SK-N-DZ (cell line): ENCODE measurements around the gene CDK2.
A peak's percentile ranks its signal among the peaks of the same experiment; 100 is the strongest.

Experiments
- DNase-seq: peaks from one replicate; pipeline ENCODE4 v3.0.0-alpha.2; 2015; ENCODE audit warnings: low spot score

The CDK2 gene

DNA sequence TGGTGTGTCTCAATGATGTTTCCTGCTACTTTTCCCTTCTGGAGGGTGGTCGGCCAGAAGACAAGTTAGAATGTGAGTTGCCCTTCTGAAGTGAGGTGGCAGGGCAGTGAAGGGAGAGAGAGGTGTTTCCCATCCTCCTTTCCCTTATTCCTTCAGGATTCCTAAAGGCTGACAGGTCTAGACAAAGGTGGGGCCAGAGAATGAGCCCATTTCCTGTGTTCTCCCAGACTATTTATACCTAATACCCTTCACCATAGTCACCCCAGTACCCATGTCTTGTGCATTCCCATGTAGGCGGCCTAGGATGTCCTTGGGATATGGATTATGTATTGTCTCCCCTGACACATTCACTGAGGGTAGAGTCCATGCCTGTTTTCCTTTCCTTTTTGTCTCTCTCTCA, 28.6 kb upstream of the CDK2 start:
- no peak for DNase-seq

DNA sequence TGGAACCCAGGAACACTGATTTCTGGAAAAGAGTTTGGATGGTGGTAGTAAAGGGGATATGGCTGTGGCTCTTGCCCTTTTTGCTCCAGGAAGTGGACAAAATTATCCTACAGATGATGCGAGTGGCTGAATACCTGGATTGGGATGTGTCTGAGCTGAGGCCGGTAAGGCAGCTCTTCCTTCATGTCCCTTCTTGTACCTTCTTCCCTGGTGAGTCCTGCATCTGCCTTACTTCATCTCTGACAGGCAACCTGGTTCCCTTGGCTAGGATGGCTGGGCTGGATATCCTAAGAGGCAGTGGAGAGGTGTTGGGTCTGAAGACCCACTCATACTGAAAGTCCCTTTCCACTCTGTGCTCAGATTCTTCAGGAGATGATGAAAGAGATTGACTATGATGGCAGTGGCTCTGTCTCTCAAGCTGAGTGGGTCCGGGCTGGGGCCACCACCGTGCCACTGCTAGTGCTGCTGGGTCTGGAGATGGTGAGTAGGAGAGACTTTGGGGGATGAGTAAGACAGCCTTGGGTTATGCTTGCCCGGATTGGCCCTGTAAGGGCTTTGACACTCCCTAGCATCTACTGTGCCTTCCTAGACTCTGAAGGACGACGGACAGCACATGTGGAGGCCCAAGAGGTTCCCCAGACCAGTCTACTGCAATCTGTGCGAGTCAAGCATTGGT, 27.7 kb upstream of the CDK2 start:
- no peak for DNase-seq

DNA sequence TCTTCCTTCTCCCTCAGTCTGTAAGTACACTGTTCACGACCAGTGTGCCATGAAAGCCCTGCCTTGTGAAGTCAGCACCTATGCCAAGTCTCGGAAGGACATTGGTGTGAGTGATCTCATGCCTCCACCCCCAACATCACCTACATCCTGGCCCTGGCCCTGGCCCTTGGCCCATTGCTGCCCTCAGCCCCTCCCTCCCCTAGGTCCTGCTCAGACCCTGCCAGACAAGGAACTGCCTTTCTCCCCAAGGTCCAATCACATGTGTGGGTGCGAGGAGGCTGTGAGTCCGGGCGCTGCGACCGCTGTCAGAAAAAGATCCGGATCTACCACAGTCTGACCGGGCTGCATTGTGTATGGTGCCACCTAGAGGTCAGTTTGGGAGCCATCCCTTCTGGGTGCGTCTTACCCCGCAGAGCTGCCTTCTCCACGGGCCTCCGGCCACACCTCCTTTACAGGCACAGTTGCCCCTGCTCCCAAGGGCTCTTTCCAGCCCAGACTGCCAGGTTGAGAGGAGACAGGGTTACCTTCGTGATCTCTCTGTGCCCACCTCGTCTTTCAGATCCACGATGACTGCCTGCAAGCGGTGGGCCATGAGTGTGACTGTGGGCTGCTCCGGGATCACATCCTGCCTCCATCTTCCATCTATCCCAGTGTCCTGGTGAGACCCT, 26.4 kb upstream of the CDK2 start:
- peak; percentile 87 for DNase-seq

DNA sequence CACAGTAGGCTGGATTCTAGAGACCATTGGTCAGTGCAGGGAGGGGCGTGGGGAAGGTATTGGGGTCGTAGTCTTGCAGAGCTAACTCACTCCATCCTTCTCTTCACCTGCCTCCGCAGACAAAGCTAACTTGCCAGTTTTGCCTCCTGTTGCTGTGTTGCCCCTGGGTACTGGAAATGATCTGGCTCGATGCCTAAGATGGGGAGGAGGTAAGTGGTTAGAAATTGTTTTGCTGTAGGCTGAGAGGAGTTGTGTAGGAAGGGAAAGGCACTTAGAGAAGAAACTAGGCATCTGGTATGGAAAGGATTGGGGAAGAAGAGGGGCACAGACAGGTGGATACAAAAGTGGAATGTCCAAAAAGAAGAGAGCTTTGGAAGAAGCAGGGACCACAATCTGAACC, 24.6 kb upstream of the CDK2 start:
- no peak for DNase-seq

DNA sequence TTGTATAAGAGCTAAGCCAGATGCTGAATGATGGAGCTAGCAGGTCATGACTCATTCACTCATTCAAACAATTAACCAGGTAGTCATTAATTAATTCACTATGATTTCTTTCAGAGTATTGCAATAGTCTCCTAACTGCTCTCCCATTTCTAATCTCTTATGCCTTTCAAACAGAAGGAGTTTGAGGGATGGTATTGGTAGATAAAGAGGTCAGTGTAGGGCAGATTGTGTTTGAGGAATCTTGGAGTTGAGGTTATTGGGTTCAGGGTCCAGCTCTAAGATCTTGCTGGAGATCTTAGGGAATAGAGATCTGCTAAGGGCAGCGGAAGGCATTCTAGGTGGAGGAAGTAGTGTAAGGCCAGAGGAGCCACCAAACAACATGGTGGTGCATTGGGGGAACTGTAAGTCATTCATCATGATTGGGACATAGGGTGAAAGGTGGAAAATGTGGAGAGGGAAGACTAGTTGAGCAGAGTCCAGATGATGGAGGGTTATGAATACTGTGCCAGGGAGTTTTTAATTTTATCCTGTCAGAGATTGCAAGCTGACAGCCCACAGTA, 24.0 kb upstream of the CDK2 start:
- no peak for DNase-seq

DNA sequence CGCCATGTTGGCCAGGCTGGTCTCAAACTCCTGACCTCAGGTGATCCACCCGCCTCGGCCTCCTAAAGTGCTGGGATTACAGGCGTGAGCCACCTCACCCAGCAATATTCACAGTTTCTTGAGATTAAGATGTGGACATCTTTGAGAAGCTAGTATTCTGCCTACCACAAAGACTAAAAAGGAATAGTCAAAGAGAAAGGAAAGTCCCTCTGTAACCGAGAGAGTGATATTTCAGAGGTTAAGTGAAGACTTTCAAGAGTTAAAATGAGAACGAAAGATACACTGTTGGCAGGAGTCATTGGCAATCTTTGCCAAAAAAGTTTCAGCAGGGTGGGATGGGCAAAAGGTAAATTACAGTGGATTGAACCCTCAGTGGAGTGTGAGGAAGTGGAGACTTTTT, 20.1 kb upstream of the CDK2 start:
- no peak for DNase-seq

DNA sequence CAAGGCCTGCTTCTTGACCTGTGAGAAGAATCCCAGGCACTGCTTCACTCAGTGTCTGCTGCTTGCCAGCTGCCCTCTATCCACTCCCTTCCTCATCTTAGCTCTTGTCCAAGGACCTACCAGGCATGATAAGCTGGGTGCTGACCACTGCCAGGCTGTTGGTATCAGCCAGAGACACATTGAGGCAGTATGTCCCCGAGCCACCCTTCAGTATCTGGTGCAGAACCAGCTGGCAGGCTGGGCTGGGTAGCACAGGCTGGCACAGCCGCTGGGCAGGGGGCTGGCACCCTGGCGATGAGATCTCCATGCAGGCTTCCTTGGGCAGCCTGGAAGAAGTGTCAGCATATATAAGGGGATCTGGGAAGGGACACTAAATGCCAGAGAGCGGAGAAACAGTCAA, 11.3 kb upstream of the CDK2 start:
- no peak for DNase-seq

DNA sequence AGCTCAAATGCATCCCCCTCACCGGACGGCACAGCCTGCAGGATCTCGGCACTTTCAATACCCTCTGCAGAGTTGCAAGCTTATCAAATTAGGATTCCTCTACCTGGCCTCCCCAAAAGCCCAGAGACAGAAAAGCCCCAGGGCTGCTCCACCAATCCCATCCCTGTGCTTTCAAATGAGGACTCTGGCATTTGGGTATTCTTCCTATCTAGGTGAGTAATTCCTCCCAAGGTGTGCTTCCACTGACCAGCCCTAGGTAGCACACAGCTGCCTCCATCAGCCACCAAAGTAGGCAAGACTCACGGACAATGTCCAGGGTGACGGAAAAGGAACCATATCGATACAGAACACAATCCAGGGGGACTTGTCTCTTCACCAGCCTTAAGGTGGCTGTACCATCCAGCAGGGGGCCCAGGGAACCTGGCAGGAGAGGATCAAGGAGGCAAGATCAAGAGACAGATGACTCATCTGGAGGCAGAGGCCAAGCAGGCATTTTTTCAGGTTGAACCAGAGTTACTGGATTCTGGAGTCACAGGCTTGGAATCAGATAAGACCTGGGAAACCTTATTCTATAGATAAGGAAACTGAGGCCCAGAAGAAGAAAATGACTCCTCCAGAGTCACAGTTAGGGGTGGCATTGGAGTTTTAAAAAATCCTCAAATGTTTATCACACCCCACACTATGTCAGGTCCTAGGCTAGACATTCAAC, 10.7 kb upstream of the CDK2 start:
- no peak for DNase-seq

DNA sequence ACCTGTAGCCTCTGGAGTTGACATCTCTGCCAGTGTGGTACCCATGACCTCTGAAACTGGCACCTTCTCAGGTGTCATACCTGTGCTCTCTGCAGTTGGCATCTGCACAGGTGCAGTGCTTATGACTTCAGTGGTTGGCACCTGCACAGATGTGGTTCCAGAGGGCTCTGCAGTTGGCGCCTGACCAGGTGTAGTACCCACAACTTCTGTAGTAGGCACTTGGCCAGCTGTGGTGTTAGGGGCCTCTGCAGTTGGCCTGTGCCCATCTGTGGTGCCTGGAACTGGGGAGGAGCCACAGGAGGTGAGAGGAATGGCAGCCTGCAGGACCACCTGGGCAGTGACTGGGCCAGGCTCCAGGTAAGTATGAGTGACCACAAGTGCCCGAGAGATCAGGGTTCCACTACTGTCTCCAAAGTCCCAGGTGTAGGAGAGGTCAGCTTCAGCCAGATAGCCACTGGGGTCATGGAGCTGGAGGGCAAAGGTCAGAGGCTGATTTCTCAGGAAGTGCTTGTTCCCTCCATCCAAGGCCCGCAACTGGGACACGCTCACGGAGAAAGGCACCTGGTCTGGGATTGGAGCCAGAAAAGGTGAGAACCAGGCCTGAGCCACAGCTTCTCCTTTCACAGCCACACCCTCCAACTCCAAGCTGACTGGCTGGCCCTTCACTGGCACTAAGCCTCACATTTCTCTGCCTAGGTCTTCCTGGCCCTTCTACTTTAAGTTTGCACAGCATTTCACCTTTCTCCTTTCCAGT, 9.3 kb upstream of the CDK2 start:
- DNase-seq = no peak

DNA sequence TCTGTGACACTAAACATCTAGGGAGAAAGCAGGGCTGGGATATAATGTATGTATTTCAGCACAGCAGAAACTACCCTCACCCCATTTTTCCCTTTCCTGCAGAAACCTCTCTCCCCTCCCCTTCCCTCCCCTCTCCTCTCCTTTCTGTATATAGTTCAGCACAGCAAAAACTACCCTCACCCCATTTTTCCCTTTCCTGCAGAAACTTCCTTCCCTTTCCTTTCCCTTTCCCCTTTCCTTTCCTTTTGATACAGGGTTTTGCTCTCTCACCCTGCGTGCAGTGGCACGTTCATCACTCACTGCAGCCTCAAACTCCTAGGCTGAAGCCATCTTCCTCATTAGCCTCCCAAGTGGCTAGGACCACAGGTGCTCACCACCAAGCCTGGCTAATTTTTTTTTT, 2.9 kb upstream of the CDK2 start:
- no peak for DNase-seq

DNA sequence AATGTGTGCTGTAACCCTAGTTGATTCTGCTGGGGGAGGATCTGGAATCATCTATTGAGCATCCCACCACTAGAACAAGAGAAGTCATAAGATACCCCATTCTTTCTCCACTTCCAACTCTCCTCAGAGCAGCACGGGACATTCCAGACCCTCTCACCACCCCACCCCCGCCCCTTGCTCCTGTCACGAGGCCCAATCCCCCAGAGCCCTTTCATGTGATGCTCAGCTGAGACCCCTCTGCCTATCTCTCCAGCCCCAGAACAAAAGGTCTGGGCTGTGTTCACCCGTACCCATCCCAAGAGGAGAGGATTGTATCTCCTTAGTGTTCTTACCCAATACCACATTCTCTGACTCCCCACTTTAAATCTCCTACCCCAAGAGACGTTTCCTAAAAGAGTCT, 1.4 kb upstream of the CDK2 start:
- DNase-seq = peak; percentile 31

DNA sequence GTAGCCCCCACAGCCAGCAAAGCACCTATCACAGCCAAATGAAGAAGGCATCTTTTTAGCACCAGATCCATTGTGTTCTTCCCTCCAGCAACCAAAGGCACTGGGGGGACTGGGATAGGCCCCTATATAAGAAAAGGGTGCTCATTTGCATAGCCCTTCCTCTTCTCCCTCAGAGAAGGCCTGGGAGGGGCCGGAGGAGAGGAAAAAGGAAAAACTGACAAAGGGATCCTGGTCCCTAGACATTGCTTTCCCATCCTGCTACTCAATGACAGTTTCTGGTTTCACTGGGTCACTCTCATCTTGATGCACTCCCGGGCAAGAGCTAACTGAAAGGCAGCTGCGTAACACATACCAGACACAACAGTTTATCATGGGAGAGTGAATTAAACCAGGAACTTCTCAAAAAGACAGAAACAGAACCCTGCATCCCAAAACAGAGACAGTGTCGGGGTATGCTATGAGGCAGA, 656 bp upstream of the CDK2 start, which contains the start of gene PMEL:
Gene PMEL, minus strand, starts transcription at position 102 of the 467 bp plus-strand sequence. Its CDS starts 31 bp downstream, at position 71.
- peak; percentile 59 for DNase-seq

DNA sequence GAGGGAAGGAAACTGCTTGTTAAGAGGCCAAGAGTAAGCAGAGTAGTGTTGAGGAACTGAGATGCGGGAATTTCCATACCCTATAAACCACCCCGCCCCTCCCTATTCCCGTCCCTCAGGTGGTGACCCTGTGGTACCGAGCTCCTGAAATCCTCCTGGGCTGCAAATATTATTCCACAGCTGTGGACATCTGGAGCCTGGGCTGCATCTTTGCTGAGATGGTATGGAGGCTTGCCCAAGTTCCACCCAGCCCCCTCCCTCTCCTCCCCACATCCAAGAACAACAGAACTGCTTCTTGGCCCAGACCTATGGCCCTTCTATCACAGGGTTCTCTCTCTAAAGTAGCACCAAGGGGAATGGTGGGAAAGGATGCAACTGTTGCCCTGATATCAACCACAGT, 2.7 kb downstream of the CDK2 start:
- no peak for DNase-seq

DNA sequence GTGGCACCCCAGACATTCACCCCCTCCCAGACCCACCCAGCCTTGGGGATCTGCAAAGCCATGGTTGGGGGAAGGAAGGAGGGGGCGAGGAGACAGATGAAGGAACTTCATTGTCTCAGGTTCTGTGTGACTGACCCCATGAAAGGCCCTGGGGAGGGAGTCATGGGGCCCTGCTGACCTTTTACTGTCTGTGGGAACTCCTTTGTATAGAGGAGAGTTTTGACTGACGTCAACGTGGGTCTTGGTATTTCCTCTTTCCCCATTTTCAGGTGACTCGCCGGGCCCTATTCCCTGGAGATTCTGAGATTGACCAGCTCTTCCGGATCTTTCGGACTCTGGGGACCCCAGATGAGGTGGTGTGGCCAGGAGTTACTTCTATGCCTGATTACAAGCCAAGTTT, 4.1 kb downstream of the CDK2 start:
- no peak for DNase-seq

DNA sequence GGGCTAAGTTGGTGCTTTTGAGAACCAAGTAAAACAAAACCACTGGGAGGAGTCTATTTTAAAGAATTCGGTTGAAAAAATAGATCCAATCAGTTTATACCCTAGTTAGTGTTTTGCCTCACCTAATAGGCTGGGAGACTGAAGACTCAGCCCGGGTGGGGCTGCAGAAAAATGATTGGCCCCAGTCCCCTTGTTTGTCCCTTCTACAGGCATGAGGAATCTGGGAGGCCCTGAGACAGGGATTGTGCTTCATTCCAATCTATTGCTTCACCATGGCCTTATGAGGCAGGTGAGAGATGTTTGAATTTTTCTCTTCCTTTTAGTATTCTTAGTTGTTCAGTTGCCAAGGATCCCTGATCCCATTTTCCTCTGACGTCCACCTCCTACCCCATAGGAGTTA, 5.4 kb downstream of the CDK2 start:
- no peak for DNase-seq

DNA sequence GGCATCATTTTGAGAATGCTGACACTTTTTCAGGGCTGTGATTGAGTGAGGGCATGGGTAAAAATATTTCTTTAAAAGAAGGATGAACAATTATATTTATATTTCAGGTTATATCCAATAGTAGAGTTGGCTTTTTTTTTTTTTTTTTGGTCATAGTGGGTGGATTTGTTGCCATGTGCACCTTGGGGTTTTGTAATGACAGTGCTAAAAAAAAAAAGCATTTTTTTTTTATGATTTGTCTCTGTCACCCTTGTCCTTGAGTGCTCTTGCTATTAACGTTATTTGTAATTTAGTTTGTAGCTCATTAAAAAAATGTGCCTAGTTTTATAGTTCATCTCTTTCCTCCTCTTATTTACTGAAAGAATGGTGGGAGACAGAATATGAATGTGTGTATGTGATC, 5.8 kb downstream of the CDK2 start:
- DNase-seq = no peak

DNA sequence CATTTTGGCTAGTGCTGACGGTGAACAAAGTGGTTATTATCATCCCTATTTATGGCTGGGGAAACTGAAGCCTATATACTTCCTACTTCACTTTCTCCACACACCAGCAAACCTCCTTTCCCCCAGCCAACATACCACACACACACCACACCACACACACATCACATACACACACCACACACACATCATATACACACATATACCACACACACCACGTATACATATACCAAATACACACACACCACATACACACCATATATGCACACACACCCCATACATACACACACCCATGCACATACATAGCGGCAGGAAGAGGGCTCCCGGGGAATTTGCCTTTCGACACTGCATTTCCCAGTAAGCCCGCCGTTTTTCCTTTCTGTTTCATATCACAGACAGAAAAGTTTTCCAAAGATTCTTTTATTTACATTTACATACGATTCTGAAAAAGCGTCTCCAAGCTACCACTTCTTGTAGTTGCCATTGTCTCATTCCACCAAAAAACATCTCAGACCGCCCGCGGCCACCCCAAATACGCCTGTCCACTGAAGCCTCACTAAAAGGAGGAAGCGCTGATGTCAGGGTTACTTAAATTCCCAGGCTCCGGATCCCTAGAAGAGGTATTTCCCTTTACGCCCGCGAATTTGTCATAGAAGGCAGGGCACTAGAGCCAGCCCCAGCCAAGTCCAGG, 6.4 kb downstream of the CDK2 start:
- DNase-seq = no peak

DNA sequence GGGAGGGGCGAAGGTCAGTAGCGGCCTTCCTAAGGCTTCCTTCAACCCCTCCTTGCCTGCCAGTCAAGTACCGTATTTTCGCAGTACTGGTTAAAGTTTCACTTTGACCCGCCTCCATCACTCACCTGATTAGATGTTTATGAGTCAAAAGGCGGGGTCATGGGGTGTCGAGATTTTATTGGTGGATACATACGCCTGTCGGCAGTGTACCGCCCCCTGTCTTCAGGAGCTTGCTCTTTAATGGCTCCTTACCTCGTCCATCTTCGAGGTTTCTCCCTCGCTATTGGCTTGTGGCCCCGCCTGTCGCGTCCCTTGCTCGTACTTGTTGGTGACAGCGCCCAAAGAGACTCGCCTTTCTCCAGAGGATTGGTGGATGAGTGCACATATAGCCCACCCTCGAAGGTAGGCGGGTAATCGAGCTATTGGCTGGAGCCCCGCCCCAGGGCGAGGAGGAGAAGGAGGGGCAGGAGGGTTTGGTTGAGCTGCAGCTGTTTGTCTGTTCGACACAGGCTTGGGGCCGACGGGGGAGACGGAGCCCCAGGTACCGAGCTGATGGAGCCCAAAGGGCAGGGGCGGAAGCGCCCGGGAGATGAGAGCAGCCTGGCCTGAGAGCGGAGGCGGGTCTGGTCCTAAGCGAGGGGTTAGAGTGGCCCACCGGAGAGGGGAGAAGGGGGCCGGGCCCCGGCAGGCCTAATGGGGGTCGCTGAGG, 7.1 kb downstream of the CDK2 start, which contains the start of gene RAB5B:
Gene RAB5B, plus strand, starts transcription at position 480 of the 709 bp plus-strand sequence. CDS start 12,883 bp downstream, outside the sequence.
- peak; percentile 100 for DNase-seq

DNA sequence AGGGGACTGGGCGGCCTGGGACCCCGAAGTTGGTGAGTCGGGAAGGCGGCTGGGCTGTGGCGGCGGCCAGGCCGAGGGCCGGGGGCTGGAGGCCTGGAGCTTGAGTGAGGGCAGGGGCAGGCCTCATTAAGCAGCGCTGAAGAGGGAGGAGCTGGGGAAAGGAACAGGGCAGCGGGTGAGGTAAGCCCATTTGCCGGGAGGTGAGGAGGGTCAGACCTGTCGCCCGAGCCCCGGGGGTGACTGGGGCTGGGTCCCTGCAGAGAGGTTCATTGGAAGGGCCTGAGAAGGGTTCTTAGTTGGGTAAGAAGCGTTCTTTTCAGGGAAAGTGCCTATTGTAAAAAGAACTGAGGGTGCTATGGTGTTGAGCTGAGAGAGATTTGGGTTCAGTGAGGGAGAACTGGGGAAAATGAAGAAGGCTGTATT, 7.7 kb downstream of the CDK2 start:
- peak; percentile 62 for DNase-seq

DNA sequence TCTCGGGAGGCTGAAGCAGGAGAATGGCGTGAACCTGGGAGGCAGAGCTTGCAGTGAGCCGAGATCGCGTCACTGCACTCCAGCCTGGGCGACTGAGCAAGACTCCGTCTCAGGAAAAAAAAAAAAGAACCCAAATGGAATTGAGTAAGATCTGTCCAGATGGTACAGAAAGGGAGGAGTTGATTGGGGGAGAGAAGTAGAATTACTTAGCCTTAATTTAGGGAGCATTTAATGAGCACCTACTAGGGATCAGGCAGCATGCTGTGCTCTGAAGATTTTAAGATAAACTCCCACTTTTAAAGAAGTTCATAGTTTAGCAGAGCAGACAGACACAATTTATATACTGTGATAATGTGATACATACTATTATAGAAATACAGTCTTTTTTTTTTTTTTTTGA, 11.8 kb downstream of the CDK2 start:
- DNase-seq = no peak
